ENCODE measurements around the gene HGF. TPM values are rescaled to one million over a fixed set of nuclear protein-coding genes. Genes with fewer than 3 reads are reported as not detected.

The HGF gene
- total RNA-seq, 4 donors from 2014 or later: 1.2 to 2.2 (median 1.8) TPM

GRCh38 chr7:81791568-81792518 is 22.0 kb upstream of the HGF start:
- H3K27me3 ChIP-seq: no peaks in the 10 kb centered on the region
- H3K36me3 ChIP-seq: no peaks in the 10 kb centered on the region
- in situ Hi-C loops (cut with MboI; ENCODE audit: low pct_ligation_motif_present in 1 of 4, low pct_unique_long_range_greater_than_20kb in 1 of 4, low sequenced_read_pairs in 3 of 4) (no loop called here), intact Hi-C loops (cut with DNase I; ENCODE audit: low total_unique reads) (no loop called here)
- no peak overlapping the region for H3K4me3 ChIP-seq
- WGBS, 2 donors (ENCODE audit: low coverage in 1 of 2): 78 to 79% methylated on average over 12 of the region's 12 CpGs
- peaks cover 0 to 3% (median 0%) of the 10 kb centered on the region in 4 donors for H3K4me1 ChIP-seq
- H3K27ac ChIP-seq: no peak overlapping the region
- no peak for DNase-seq
- H3K9me3 ChIP-seq: no peaks in the 10 kb centered on the region
- TF ChIP-seq POLR2AphosphoS5 (IDR thresholded peaks at IDR 0.05): no peak
- no peak for TF ChIP-seq EP300 (IDR thresholded peaks at IDR 0.05; ENCODE audit: low read depth)
- TF ChIP-seq, protein P1, sequence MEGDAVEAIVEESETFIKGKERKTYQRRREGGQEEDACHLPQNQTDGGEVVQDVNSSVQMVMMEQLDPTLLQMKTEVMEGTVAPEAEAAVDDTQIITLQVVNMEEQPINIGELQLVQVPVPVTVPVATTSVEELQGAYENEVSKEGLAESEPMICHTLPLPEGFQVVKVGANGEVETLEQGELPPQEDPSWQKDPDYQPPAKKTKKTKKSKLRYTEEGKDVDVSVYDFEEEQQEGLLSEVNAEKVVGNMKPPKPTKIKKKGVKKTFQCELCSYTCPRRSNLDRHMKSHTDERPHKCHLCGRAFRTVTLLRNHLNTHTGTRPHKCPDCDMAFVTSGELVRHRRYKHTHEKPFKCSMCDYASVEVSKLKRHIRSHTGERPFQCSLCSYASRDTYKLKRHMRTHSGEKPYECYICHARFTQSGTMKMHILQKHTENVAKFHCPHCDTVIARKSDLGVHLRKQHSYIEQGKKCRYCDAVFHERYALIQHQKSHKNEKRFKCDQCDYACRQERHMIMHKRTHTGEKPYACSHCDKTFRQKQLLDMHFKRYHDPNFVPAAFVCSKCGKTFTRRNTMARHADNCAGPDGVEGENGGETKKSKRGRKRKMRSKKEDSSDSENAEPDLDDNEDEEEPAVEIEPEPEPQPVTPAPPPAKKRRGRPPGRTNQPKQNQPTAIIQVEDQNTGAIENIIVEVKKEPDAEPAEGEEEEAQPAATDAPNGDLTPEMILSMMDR (IDR thresholded peaks at IDR 0.05): no peak
- TF ChIP-seq POLR2A (IDR thresholded peaks at IDR 0.05): no peak

DNA sequence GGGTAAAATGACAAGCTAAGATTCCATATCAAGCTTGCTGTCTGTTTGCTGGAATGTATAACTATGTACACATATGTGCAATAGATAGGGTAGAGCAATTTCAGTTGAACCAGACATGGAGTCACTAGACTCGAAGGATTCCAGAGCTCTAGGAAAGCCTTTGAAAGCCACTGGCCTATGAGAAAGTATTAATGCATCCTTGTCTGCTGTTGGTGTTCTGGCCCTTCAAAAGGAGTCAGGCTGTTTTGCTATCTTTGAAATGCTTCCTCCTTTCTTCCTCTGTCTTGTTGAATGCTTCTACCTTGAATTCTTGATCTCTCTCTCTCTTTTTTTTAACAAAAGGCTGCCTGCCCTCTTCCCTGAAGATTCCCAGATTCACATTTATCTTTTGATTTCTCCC is 20.8 kb upstream of the HGF start:
- in situ Hi-C loops (cut with MboI; ENCODE audit: low pct_ligation_motif_present in 1 of 4, low pct_unique_long_range_greater_than_20kb in 1 of 4, low sequenced_read_pairs in 3 of 4) (no loop called here), intact Hi-C loops (cut with DNase I; ENCODE audit: low total_unique reads) (no loop called here)
- Histone ChIP-seq H3K4me1 (peaks cover 0 to 3% (median 0%) of the 10 kb centered on the region in 4 donors), H3K36me3 (no peaks in the 10 kb centered on the region), H3K27me3 (no peaks in the 10 kb centered on the region), H3K9me3 (no peaks in the 10 kb centered on the region), H3K4me3 (no peak overlapping the region), H3K27ac (no peak overlapping the region)
- no peak for DNase-seq
- WGBS, 2 donors (ENCODE audit: low coverage in 1 of 2): 61 to 83% methylated on average over 1 of the region's 1 CpG
- TF ChIP-seq POLR2A (IDR thresholded peaks at IDR 0.05) (no peak), POLR2AphosphoS5 (IDR thresholded peaks at IDR 0.05) (no peak), EP300 (IDR thresholded peaks at IDR 0.05; ENCODE audit: low read depth) (no peak)
- TF ChIP-seq, protein P1 (IDR thresholded peaks at IDR 0.05): no peak

DNA sequence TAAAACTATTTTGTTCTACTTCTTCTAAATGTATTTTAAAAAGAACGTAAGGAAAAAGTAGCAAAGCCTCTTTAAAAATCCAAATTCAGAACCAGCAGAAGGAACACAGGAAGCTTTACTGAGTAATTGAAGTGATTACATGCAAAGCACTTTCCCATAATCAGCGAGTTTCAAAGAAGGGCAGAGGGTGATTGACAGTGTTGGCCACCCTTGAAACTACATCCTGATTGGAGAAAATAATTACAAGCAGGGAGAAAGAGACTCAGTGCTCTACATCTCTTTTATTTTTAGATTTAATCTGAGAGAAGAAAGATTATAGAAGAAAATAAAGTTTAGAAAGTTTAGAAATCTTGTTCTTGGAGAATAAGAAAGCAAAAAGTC is 20.3 kb upstream of the HGF start:
- peaks cover 0 to 3% (median 0%) of the 10 kb centered on the region in 4 donors for H3K4me1 ChIP-seq
- in situ Hi-C loops (cut with MboI; ENCODE audit: low pct_ligation_motif_present in 1 of 4, low pct_unique_long_range_greater_than_20kb in 1 of 4, low sequenced_read_pairs in 3 of 4) (no loop called here), intact Hi-C loops (cut with DNase I; ENCODE audit: low total_unique reads) (no loop called here)
- no peak overlapping the region for H3K4me3 ChIP-seq
- H3K27ac ChIP-seq: no peak overlapping the region
- H3K9me3 ChIP-seq: no peaks in the 10 kb centered on the region
- no peak for DNase-seq
- no peaks in the 10 kb centered on the region for H3K27me3 ChIP-seq
- no peaks in the 10 kb centered on the region for H3K36me3 ChIP-seq
- 40% methylated on average over 2 of the region's 2 CpGs for WGBS, 2 donors (ENCODE audit: low coverage in 1 of 2)
- TF ChIP-seq POLR2A (IDR thresholded peaks at IDR 0.05): no peak
- no peak for TF ChIP-seq EP300 (IDR thresholded peaks at IDR 0.05; ENCODE audit: low read depth)
- no peak for TF ChIP-seq POLR2AphosphoS5 (IDR thresholded peaks at IDR 0.05)
- TF ChIP-seq, protein P1 (IDR thresholded peaks at IDR 0.05): no peak

DNA sequence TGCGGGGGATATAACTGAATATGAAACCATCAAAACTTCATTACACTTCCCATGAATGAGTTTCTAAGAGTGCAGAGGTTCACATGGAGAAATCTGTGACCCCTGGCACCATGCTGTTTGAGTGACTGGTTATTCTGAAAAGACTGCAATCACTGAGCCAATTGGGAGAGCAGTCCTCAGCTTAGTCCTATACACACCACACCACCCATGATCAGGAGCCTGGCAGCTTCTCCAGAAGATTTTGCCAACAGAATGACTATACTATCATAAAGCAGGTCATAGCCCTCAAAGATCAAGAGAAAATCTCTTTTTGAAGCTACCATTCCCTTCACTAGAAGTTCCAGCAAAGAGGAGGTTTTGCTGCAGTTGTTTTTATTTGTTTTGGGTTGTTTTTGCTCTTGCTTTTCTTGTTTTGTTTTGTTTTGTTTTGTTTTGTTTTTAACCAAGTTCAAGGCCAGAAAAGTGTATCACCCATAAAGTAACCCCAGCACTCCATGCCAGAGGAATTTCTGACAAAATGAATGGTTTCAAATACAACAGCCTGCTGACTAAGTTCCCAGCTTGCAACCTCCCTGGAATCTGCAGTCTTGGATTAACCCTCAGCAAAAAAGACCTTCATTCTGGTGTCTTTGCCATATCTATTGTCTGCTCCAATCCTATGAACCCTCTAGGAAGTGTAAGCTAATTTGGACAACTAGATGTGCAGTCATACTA is 19.7 kb upstream of the HGF start:
- Histone ChIP-seq H3K27ac (no peak overlapping the region), H3K27me3 (no peaks in the 10 kb centered on the region), H3K36me3 (no peaks in the 10 kb centered on the region), H3K4me1 (peaks cover 0 to 3% (median 0%) of the 10 kb centered on the region in 4 donors), H3K4me3 (no peak overlapping the region), H3K9me3 (no peaks in the 10 kb centered on the region)
- no peak for DNase-seq
- intact Hi-C loops (cut with DNase I; ENCODE audit: low total_unique reads) (no loop called here), in situ Hi-C loops (cut with MboI; ENCODE audit: low pct_ligation_motif_present in 1 of 4, low pct_unique_long_range_greater_than_20kb in 1 of 4, low sequenced_read_pairs in 3 of 4) (no loop called here)
- WGBS, 2 donors (ENCODE audit: low coverage in 1 of 2): 80 to 96% methylated on average over 1 of the region's 1 CpG
- TF ChIP-seq POLR2AphosphoS5 (IDR thresholded peaks at IDR 0.05): no peak
- TF ChIP-seq POLR2A (IDR thresholded peaks at IDR 0.05): no peak
- TF ChIP-seq EP300 (IDR thresholded peaks at IDR 0.05; ENCODE audit: low read depth): no peak
- TF ChIP-seq, protein P1 (IDR thresholded peaks at IDR 0.05): no peak
